ENCODE measurements around the gene ZNF780B.

Gene ZNF780B

DNA sequence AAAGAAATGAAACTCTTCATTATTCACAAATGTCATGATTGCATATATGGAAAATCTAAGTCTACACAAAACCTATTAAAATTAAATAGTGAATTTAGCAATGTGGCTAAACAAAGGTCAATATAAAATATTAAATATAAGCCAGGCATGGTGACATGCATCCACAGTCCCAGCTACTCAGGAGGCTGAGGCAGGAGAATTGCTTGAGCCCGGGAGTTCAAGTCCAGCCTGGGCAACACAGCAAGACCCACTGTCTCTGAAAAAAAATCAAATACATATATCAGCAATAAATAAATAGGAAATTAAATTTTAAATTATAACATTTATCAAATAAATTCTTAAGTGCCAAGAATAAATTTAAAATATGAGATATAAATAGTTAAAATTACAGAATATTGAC, 73.1 kb downstream of the ZNF780B start:
- H3K4me2 ChIP-seq (ENCODE audit: low read length, poor library complexity, severe bottlenecking) = no peak overlapping the region
- H3K79me1 ChIP-seq (replicated peaks; ENCODE audit: low read length, poor library complexity, severe bottlenecking) = peaks cover 29% of the 10 kb centered on the region
- no peak overlapping the region for H2BK15ac ChIP-seq (ENCODE audit: low read depth, poor library complexity, severe bottlenecking)
- no peak overlapping the region for H3K9ac ChIP-seq (ENCODE audit: low read length)
- H3K18ac ChIP-seq (ENCODE audit: low read depth in 1 of 2, low read length in 2 of 2) = no peak overlapping the region
- H3K4me3 ChIP-seq (ENCODE audit: insufficient read depth in 1 of 2, low read depth in 1 of 2, low read length in 2 of 2) = no peak overlapping the region
- H2AK5ac ChIP-seq (ENCODE audit: low read length, severe bottlenecking) = no peak overlapping the region
- no peak overlapping the region for H3K14ac ChIP-seq (ENCODE audit: low read length in 2 of 2)
- no peak overlapping the region for H2BK12ac ChIP-seq (ENCODE audit: low read length in 2 of 2)
- no peaks in the 10 kb centered on the region for H3K27me3 ChIP-seq (ENCODE audit: control insufficient read depth in 1 of 2, insufficient read depth in 1 of 2, low read length in 2 of 2)
- peaks cover 34% of the 10 kb centered on the region for H3K9me3 ChIP-seq (ENCODE audit: control insufficient read depth, low read length)
- H2AFZ ChIP-seq (ENCODE audit: low read depth, low read length) = no peak overlapping the region
- H3K4ac ChIP-seq (ENCODE audit: low read depth in 1 of 2, low read length in 2 of 2) = no peak overlapping the region
- H4K8ac ChIP-seq (ENCODE audit: low read length) = no peak overlapping the region
- peaks cover 42 to 60% of the 10 kb centered on the region in 2 experiments for H3K36me3 ChIP-seq (ENCODE audit: control insufficient read depth in 1 of 2, insufficient read depth in 2 of 2, low read depth in 1 of 2, low read length in 2 of 2)
- no peak overlapping the region for H3K23ac ChIP-seq (ENCODE audit: low read length in 2 of 2)
- no peak overlapping the region for H2BK5ac ChIP-seq (ENCODE audit: low read depth, low read length, poor library complexity, severe bottlenecking)
- DNase-seq = no peak
- H3K4me1 ChIP-seq (ENCODE audit: control insufficient read depth, insufficient read depth, low read depth, low read length) = no peaks in the 10 kb centered on the region
- no peak overlapping the region for H2BK120ac ChIP-seq (ENCODE audit: low read depth, low read length)
- H4K91ac ChIP-seq (ENCODE audit: low read length) = no peak overlapping the region
- WGBS = no CpG with 5 or more reads among the region's 1 CpG
- no peak overlapping the region for H3K27ac ChIP-seq (ENCODE audit: low read length, poor library complexity, severe bottlenecking)
